Stimulated activated naive B cell treated with anti-CD40 and anti-IgM and Interleukin-4, amounts not matched to agents 10 μg/mL and 1 μg/mL and 100 μg/mL, for 72 hours (primary cell): Measurements from ENCODE around the gene STON2.

Experiments used
- ATAC-seq, 2 donors: fragments of 150-1000 bp; cut with Tn5 transposase; replicated peaks; 2 replicates each; pipeline ENCODE4 v1.10.0; 2021; ENCODE audit warnings: moderate library complexity in 1 of 2
- DNase-seq: peaks from one replicate; pipeline ENCODE4 v3.0.0; 2021
- H3K27ac Mint-ChIP-seq: one replicate; pipeline ENCODE4 v1.8.0; 2022; ENCODE audit warnings: mild to moderate bottlenecking, mixed read lengths
- H3K27me3 Mint-ChIP-seq, 2 donors: one replicate each; pipeline ENCODE4 v1.8.0; 2022; ENCODE audit warnings: mixed read lengths in 2 of 2
- H3K36me3 Mint-ChIP-seq, 2 donors: one replicate each; pipeline ENCODE4 v1.8.0; 2022; ENCODE audit warnings: mixed read lengths in 2 of 2, mild to moderate bottlenecking in 1 of 2
- H3K4me1 Mint-ChIP-seq, 2 donors: one replicate each; pipeline ENCODE4 v1.8.0; 2022; ENCODE audit warnings: mixed read lengths in 2 of 2, mild to moderate bottlenecking in 1 of 2
- H3K4me3 Mint-ChIP-seq, 2 donors: one replicate each; pipeline ENCODE4 v1.8.0; 2022; ENCODE audit warnings: mild to moderate bottlenecking in 2 of 2, mixed read lengths in 2 of 2, moderate library complexity in 1 of 2
- H3K9me3 Mint-ChIP-seq, 2 donors: one replicate each; pipeline ENCODE4 v1.8.0; 2022; ENCODE audit warnings: mixed read lengths in 2 of 2, mild to moderate bottlenecking in 1 of 2

STON2 gene

DNA sequence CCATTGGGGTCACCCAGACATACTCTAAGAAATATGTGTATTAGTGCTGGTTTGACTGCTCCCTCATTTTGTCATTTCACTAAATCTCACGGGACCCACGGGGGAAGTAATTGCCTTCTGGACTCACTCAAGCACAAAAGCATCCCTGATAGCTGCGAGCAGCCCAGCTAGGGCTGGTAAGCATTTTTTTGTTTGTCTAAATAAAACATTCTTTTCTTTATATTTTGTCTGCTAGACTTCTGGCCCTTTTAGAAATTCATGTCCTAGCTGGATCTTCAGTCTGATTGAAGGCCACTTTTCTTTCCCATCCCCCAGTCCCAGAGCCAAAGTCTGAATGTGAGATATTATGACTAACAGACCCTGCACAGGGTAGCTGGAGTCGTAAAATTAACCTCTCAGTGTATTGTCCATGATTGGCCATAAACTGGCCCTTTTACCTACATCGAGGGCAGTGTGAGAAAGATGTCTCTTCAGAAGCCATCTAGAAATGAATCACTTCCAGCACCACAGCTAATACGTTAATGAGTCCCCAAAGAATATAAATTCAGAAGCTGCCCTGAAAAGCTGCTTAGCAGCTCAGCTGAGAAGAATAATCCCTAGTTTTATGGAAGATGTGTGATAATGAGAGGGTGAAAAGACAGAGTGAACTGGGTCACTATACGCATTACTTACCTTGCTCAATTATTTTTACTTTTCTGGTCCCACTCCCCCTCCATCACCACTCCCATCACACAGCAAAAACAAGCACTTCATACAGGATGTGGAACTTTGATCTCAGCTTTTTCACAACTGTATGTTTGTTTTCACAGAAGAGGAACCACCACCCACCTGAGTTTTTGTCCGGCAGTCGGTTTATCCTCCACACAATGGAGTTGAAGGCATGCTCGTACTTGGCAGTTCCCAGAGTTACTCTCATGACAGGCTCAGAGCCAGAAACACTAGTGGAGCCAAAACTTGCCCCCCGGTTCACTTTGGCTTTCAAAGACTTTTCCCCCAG is 123.8 kb downstream of the STON2 start:
- H3K9me3 Mint-ChIP-seq, result no peaks in the 10 kb centered on the region
- H3K27ac Mint-ChIP-seq, result peak overlapping the region; percentile 39
- H3K4me1 Mint-ChIP-seq, result peaks cover 10 to 16% of the 10 kb centered on the region in 2 donors
- peak; percentile 65 to 79 for ATAC-seq
- peaks cover 36 to 42% of the 10 kb centered on the region in 2 donors for H3K27me3 Mint-ChIP-seq
- no peak overlapping the region for H3K4me3 Mint-ChIP-seq
- DNase-seq, result no peak
- peaks cover 0 to 5% of the 10 kb centered on the region in 2 donors for H3K36me3 Mint-ChIP-seq

DNA sequence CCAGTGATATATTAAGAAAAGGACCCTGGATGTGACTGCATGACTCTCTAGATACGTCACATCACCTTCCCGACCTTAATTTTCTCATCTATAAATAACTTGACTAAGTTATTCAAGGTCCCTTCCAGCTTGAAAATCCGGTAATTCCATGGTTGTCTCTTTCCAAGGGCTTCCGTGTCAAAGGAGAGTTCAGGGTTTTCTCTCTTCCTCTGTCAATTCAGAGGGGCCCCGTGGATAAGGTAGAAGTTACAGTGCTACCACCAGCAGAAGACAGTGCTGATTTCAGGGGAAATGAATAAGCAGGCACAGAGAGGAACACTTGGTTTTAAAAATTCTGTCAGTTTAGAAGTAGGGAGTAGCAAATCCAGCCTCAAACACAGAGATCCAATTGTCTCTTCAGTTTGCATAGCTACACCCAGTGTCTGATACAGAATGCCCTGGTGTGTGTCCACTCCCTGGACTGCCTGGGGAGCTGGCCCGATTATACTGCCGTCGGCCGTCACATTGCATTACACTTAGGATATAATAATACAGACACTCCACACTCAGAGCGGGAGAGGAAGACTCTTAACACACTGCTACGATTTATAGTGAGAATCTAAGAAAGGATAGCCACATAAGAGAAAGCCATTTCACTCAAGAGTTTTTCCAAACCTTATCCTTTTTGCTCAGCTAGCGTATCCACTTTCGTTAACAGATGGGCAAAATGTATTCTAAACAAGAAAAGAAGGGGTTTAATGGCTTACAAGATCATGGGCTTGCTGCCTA is 124.6 kb downstream of the STON2 start:
- H3K4me3 Mint-ChIP-seq, result no peak overlapping the region
- H3K9me3 Mint-ChIP-seq, result no peaks in the 10 kb centered on the region
- H3K27me3 Mint-ChIP-seq, result peaks cover 39 to 42% of the 10 kb centered on the region in 2 donors
- no peak for DNase-seq
- no peak overlapping the region for H3K27ac Mint-ChIP-seq
- peaks cover 0 to 5% of the 10 kb centered on the region in 2 donors for H3K36me3 Mint-ChIP-seq
- no peak for ATAC-seq
- peaks cover 10 to 16% of the 10 kb centered on the region in 2 donors for H3K4me1 Mint-ChIP-seq

DNA sequence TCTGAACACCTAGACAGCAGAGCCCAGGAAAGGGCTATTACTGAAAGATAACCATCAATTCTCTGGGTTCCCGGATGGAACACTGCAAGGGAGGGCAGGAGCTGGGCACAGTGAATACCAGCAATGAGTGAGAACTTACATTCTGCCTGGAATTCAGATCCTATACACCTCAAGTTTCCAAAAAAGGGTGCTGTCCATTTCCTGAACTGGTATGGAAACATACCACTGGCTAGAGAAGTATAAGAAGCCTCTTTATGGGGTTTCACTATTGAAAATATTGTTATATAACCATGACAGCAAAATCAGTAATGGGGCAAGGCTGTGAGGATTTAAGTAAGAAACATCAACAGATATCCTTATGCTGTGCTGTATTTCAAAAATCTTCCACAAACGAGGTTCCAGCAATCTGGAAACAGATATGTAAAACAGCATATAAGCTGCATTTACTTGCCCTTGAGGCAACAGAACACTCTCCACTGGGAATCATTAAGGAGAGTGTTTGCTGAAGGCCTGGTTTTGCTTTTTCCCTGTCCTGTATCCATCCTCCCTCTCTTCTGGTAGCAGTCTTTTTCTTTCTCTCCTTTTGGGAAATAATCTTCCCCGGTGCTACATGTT is 126.1 kb downstream of the STON2 start:
- peaks cover 0 to 5% of the 10 kb centered on the region in 2 donors for H3K36me3 Mint-ChIP-seq
- H3K27me3 Mint-ChIP-seq, result peaks cover 42 to 45% of the 10 kb centered on the region in 2 donors
- no peaks in the 10 kb centered on the region for H3K9me3 Mint-ChIP-seq
- H3K4me1 Mint-ChIP-seq, result peaks cover 11 to 16% of the 10 kb centered on the region in 2 donors
- no peak overlapping the region for H3K27ac Mint-ChIP-seq
- ATAC-seq (no peak), DNase-seq (no peak)
- no peak overlapping the region for H3K4me3 Mint-ChIP-seq

DNA sequence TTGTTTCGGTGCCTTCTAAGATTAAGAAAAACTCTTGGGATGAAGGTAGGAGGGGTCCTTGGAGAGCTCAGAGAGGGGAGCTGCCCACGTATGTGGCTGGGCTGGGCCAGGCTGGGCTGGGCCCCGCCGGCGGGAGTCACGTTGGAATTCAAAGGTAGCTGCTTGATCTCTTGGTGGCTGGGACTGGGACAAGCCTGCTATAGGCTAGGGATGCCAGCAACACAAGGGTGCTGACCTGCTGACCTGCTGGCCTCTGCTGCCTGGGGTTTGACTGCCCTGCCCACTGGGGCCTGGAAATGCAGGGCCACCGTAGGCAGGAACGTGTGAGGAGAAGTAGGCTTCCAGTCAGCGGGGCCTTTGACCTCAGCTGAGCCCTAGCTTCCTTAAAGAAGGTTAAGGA is 126.6 kb downstream of the STON2 start:
- DNase-seq (no peak), ATAC-seq (no peak)
- H3K27me3 Mint-ChIP-seq, result peaks cover 41 to 46% of the 10 kb centered on the region in 2 donors
- H3K36me3 Mint-ChIP-seq, result peaks cover 0 to 5% of the 10 kb centered on the region in 2 donors
- H3K9me3 Mint-ChIP-seq, result no peaks in the 10 kb centered on the region
- H3K27ac Mint-ChIP-seq, result no peak overlapping the region
- H3K4me1 Mint-ChIP-seq, result peaks cover 11 to 16% of the 10 kb centered on the region in 2 donors
- H3K4me3 Mint-ChIP-seq, result no peak overlapping the region

DNA sequence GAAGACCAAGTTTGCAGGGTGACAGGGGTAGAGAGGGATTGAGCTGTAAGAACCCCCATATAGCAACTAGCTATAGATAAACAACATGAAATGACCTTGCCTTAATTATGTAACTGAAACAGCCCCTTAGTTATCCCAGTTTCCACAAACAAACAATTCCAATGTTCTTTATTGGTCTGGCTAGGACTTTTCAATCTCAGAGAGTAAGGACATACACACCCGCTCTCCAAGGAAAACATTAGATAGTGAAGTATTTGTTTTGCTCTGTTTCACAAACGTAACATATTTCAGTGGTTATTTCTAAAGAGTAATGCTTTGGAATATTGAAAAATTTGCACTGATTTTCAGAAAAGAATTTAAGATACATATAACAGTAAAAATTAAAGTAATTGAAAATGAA is 127.8 kb downstream of the STON2 start:
- Mint-ChIP-seq H3K4me1 (peaks cover 11 to 16% of the 10 kb centered on the region in 2 donors), H3K27me3 (peaks cover 35 to 39% of the 10 kb centered on the region in 2 donors), H3K9me3 (no peaks in the 10 kb centered on the region), H3K36me3 (no peaks in the 10 kb centered on the region), H3K4me3 (no peak overlapping the region), H3K27ac (no peak overlapping the region)
- DNase-seq (no peak), ATAC-seq (no peak)

DNA sequence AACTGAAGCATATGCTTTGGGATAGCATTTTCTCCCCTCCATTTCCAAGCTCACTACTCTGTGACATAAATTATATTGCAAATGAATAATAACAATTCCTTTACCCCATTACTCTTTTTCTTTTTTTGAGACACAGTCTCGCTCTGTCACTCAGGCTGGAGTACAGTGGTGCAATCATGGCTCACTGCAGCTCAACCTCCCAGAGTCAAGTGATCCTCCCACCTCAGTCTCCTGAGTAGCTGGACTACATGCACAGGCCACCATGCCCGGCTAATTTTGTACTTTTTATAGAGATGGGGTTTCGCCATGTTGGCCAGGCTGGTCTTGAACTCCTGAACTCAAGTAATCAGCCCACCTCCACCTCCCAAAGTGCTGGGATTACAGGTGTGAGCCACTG is 130.1 kb downstream of the STON2 start:
- Mint-ChIP-seq H3K27me3 (peaks cover 30 to 32% of the 10 kb centered on the region in 2 donors), H3K4me1 (peaks cover 0 to 1% of the 10 kb centered on the region in 2 donors), H3K36me3 (no peaks in the 10 kb centered on the region), H3K4me3 (no peak overlapping the region), H3K9me3 (no peaks in the 10 kb centered on the region), H3K27ac (no peak overlapping the region)
- DNase-seq (no peak), ATAC-seq (no peak)

DNA sequence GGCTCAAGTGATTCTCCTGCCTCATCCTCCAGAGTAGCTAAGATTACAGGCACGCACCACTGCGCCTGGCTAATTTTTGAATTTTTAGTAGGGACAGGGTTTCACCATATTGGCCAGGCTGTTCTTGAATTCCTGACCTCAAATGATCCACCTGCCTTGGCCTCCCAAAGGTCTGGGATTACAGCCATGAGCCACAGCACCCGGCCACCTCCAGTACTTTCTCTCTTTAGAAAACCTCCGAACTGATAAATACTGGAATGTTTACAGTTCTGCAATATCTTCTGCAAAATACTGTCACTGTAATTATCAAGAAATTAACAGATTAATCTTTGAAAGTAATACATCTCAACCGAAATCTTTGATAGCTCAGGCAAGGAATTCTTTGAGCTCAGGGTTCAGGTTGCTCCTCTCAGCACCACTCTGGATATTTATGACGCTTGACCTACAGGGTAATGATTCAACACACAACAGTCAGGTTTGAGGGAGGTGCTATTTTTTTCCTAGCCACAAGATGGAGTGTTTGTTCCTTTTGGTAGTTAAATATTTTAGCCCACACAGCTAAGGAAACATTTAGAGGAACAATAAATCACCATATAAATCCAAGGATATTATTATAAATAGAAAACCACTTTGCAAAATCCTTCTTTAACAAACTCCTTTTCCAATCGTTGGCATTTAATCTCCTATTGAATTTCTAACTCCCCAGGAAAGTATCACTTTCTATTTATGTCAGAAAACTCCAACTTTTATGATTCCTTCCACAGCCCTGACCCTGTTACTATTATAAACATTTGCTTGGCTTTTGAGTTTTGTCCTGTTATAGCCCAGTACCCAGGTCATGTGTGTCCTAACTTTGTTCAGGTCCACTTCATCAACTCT is 130.8 kb downstream of the STON2 start:
- no peaks in the 10 kb centered on the region for H3K36me3 Mint-ChIP-seq
- peak; percentile 16 for DNase-seq
- H3K27me3 Mint-ChIP-seq, result peaks cover 27 to 30% of the 10 kb centered on the region in 2 donors
- no peak overlapping the region for H3K27ac Mint-ChIP-seq
- peaks cover 0 to 1% of the 10 kb centered on the region in 2 donors for H3K4me1 Mint-ChIP-seq
- ATAC-seq, result peak; percentile 76 to 88
- H3K4me3 Mint-ChIP-seq, result no peak overlapping the region
- no peaks in the 10 kb centered on the region for H3K9me3 Mint-ChIP-seq

DNA sequence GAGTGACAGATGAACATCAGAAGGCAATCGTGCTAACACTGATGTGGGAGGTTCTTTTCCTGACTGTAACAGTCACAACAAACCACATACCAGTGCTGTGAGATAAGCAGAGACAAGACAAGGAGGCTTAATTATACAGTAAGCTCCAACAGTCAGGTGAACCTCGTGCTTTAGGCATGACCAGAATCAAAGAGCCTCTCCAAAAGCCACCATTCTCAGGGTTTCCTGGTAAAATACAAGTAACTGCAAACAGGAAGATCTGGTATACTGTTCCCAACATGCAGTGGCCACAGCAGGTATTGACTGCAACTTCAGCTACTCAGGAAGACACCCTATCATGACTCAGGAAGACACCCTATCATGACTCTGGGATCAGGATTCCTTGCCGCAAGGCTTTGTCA is 132.1 kb downstream of the STON2 start:
- Mint-ChIP-seq H3K4me1 (peaks cover 0 to 1% of the 10 kb centered on the region in 2 donors), H3K27me3 (peaks cover 18 to 27% of the 10 kb centered on the region in 2 donors), H3K27ac (no peak overlapping the region), H3K36me3 (no peaks in the 10 kb centered on the region), H3K9me3 (no peaks in the 10 kb centered on the region), H3K4me3 (no peak overlapping the region)
- DNase-seq (no peak), ATAC-seq (peak in 1 of 2 donors; percentile 50)

DNA sequence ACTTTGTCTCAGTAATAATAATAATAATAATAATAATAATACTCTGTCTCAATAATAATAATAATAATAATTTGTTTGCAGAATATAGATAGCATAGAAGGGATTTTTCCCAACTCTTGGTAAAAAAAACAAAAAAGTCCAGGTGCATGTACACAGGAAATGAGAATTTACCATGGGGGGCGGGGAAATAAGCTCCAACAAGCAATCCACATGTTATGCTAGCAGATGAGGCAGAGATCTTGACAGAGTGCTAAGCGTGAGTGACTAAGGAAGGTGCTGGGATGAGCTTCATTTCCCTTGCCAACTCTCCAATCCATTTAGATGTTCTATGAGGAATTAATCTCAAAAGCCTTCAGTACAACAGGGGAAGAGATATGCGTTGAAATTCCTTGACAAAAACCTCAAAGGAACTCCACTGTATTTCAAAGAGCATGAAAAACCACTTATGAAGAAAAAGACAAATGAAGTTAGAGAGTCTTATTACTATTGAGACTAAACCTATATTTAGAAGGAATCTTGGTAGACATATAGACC is 134.4 kb downstream of the STON2 start:
- Mint-ChIP-seq H3K27ac (no peak overlapping the region), H3K9me3 (no peaks in the 10 kb centered on the region), H3K36me3 (no peaks in the 10 kb centered on the region), H3K4me3 (no peak overlapping the region), H3K4me1 (peaks cover 0 to 1% of the 10 kb centered on the region in 2 donors), H3K27me3 (peaks cover 20 to 29% of the 10 kb centered on the region in 2 donors)
- DNase-seq (no peak), ATAC-seq (no peak)

DNA sequence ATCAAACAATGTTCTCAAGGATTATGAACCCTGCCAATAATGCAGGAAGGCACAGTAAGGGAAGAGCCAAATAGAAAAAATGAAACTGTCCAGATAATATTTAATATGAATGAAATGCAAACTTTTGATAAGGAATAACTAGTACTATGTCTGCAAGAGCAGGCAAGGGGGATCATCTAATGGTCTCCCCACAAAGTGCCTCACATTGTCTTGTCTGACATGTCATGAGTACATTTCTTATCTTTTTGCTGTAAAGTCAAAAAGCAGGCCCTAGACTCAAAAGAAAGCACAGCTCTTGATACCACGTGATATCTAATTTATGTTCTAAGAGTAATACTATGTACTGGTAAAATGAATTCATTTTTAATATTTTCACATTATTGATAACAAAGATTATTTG is 135.5 kb downstream of the STON2 start:
- H3K27me3 Mint-ChIP-seq, result peaks cover 20 to 30% of the 10 kb centered on the region in 2 donors
- ATAC-seq (no peak), DNase-seq (no peak)
- H3K4me3 Mint-ChIP-seq, result no peak overlapping the region
- H3K36me3 Mint-ChIP-seq, result no peaks in the 10 kb centered on the region
- peaks cover 0 to 1% of the 10 kb centered on the region in 2 donors for H3K4me1 Mint-ChIP-seq
- H3K27ac Mint-ChIP-seq, result no peak overlapping the region
- H3K9me3 Mint-ChIP-seq, result no peaks in the 10 kb centered on the region

DNA sequence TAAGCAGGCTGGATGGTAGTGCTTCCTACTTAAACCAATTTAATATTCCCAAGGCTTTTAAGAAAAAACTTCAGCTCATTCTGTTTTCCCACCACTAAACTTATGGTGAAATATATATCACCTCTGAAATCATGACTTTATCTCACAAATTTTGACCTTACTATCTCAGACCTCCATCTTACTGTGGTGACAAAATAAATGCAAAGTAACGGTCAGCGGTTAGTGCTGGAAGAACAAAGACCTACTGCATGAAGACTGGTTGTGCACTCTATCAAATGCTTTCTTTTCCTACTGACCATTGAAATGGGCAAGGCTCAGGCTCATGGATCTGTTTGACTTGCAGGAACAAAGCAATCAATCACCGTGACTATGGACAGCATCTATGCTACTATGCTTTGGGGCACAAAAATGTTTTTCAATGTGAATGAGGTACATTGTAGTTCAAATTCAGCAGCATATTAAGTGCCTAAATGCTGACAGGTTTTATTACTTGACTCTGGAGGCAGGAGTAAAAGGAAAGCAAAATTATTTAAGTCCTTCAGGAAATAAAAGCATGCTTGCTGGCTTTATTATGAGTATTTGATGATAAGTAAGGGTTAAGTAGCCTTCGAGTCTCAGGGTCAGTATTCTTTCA is 136.2 kb downstream of the STON2 start:
- no peak overlapping the region for H3K4me3 Mint-ChIP-seq
- H3K27me3 Mint-ChIP-seq, result peaks cover 20 to 29% of the 10 kb centered on the region in 2 donors
- ATAC-seq (no peak), DNase-seq (no peak)
- no peaks in the 10 kb centered on the region for H3K9me3 Mint-ChIP-seq
- no peak overlapping the region for H3K27ac Mint-ChIP-seq
- no peaks in the 10 kb centered on the region for H3K36me3 Mint-ChIP-seq
- H3K4me1 Mint-ChIP-seq, result no peaks in the 10 kb centered on the region

DNA sequence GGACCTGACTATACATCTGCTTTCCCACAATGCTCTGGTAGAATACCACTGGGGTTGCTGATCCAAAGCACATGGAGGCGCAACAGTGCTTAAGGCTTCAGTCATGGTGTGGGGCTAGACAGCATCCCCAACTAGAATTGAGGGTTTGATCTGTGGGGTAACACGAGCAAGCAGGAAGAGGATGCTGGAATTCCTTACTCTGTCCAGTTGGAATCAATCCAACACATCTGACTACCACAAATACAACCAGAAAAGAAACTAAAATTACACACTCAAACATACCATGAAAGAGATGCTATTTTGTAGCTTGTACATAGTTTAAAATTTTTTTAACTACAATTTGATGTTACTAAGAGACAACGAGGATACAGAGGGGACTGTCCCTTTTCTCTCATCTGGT is 138.9 kb downstream of the STON2 start:
- Mint-ChIP-seq H3K9me3 (peaks cover 0 to 5% of the 10 kb centered on the region in 2 donors), H3K4me3 (no peak overlapping the region), H3K36me3 (no peaks in the 10 kb centered on the region), H3K4me1 (peaks cover 6 to 12% of the 10 kb centered on the region in 2 donors), H3K27me3 (peaks cover 4 to 16% of the 10 kb centered on the region in 2 donors), H3K27ac (no peak overlapping the region)
- ATAC-seq (no peak), DNase-seq (no peak)

DNA sequence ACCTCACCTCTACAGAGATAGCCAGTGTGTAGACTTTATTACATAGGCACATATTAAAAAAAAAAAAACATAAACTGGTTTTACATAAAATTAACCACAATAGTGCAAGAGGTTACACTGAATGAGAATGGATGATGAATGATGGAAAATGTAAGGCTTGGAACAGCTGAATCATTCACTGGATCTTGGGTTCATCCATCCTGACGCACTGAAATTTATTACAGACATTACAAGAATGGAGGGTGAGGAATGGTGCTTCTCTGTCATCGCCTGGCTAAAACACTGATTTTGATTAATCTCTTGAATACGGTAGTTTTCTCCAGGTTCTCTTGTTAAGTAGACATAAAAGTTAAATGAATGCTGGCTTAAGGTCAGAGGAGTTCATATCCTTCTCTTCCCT is 139.4 kb downstream of the STON2 start:
- H3K4me1 Mint-ChIP-seq, result peaks cover 9 to 16% of the 10 kb centered on the region in 2 donors
- DNase-seq (no peak), ATAC-seq (no peak)
- H3K27ac Mint-ChIP-seq, result no peak overlapping the region
- peaks cover 2 to 8% of the 10 kb centered on the region in 2 donors for H3K9me3 Mint-ChIP-seq
- no peaks in the 10 kb centered on the region for H3K36me3 Mint-ChIP-seq
- peaks cover 4 to 16% of the 10 kb centered on the region in 2 donors for H3K27me3 Mint-ChIP-seq
- no peak overlapping the region for H3K4me3 Mint-ChIP-seq
